Measurements from ENCODE around the gene RASGRP3.

The RASGRP3 gene

GRCh38 chr2:33494877-33495641, 18.6 kb downstream of the RASGRP3 start:
- DNase-seq = no peak

- no peak for DNase-seq
Measured at GRCh38 chr2:33495683-33496082, 19.2 kb downstream of the RASGRP3 start.

- DNase-seq = no peak
Measured at GRCh38 chr2:33496150-33496549, 19.7 kb downstream of the RASGRP3 start.

GRCh38 chr2:33496726-33497125, 20.3 kb downstream of the RASGRP3 start:
- DNase-seq = no peak

- DNase-seq = no peak
Measured at GRCh38 chr2:33497221-33497650, 20.8 kb downstream of the RASGRP3 start.

GRCh38 chr2:33498291-33498956, 22.0 kb downstream of the RASGRP3 start:
- no peak for DNase-seq

GRCh38 chr2:33500177-33500576, 23.7 kb downstream of the RASGRP3 start:
- no peak for DNase-seq

- DNase-seq = no peak
Measured at GRCh38 chr2:33502025-33502424, 25.6 kb downstream of the RASGRP3 start.

GRCh38 chr2:33503002-33503401, 26.6 kb downstream of the RASGRP3 start:
- no peak for DNase-seq

GRCh38 chr2:33505966-33506365, 29.5 kb downstream of the RASGRP3 start:
- no peak for DNase-seq

GRCh38 chr2:33509908-33510585, 33.6 kb downstream of the RASGRP3 start:
- DNase-seq = no peak

- DNase-seq = no peak
Measured at GRCh38 chr2:33510586-33510968, 34.1 kb downstream of the RASGRP3 start.

GRCh38 chr2:33511141-33511540, 34.7 kb downstream of the RASGRP3 start:
- no peak for DNase-seq

GRCh38 chr2:33512112-33512511, 35.7 kb downstream of the RASGRP3 start:
- no peak for DNase-seq

GRCh38 chr2:33513480-33513879, 37.0 kb downstream of the RASGRP3 start:
- DNase-seq = no peak

- DNase-seq = no peak
Measured at GRCh38 chr2:33516456-33516995, 40.1 kb downstream of the RASGRP3 start.

GRCh38 chr2:33518200-33518599, 41.8 kb downstream of the RASGRP3 start:
- no peak for DNase-seq

GRCh38 chr2:33518929-33519328, 42.5 kb downstream of the RASGRP3 start:
- DNase-seq = no peak

GRCh38 chr2:33521791-33522281, 45.4 kb downstream of the RASGRP3 start:
- no peak for DNase-seq

GRCh38 chr2:33522576-33522975, 46.1 kb downstream of the RASGRP3 start:
- no peak for DNase-seq

GRCh38 chr2:33525666-33526065, 49.2 kb downstream of the RASGRP3 start:
- DNase-seq = no peak

- no peak for DNase-seq
Measured at GRCh38 chr2:33526132-33526531, 49.7 kb downstream of the RASGRP3 start.

- no peak for DNase-seq
Measured at GRCh38 chr2:33526921-33527320, 50.5 kb downstream of the RASGRP3 start.

All from NCI-H1048 (cell line).